Activated CD8-positive, alpha-beta memory T cell treated with anti-CD3 and anti-CD28 coated beads, Interleukin-2, amount 50 U/mL, for 24 hours (primary cell): ENCODE measurements around the gene ZBTB7C.

Experiments used
- DNase-seq: peaks from one replicate; pipeline ENCODE4 v3.0.0-alpha.2; 2020; ENCODE audit errors: extremely low read depth

Gene ZBTB7C

DNA sequence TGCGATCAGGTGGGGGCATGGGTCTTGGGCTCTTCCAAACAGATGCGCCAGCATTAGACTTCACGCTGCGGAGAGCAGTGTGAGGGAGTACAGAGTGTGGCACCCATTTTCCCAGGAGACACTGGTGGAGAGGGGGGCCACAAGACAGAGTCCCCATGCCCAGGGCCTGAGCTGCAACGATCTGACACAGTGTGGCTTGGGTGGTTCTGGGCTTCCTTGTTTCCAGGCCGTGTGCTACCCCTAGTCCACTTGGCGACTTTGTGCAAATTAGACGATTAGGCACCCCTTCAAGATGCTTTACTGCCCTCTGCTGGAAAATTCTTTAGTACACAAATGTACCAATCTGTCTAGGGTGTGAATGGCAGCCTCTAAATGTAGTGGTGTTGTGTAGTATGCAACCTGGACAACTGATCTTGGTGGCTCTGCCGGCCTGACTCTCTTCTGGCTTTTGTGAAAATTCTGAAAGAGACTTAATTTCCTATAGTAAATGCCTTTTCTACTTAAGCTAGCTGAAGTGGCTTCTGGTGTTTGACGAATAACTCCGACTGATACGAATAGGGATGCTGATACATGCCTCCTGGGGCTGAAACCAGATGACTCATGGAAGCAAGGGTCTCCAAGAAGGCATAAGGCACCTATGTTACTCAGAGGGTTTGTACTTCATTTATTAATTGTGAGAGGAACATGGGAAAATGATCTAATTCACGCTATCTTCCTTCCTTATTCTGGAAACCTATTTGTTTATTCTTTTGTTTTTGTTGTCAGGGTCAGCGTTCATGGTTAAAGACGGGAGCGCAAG, 386.5 kb downstream of the ZBTB7C start:
- no peak for DNase-seq

DNA sequence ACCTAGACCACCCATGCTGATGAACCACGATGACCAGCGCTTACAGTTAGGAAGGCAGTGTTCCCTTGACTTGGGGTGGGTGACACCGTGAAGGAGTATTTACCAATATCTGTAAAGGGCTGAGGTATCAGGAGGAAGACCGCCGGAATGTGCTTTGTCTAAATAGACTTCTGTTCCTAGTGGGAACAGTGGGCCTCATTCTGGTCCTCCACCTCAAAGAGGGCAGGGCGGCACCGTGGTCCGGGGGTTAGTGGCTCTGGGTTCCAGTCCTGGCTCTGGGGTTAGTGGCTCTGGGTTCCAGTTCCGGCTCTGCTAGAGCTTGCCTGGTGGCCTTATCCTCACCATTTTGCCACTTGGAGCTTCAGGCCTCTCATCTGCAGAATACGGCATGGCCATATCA, 387.2 kb downstream of the ZBTB7C start:
- DNase-seq = no peak

DNA sequence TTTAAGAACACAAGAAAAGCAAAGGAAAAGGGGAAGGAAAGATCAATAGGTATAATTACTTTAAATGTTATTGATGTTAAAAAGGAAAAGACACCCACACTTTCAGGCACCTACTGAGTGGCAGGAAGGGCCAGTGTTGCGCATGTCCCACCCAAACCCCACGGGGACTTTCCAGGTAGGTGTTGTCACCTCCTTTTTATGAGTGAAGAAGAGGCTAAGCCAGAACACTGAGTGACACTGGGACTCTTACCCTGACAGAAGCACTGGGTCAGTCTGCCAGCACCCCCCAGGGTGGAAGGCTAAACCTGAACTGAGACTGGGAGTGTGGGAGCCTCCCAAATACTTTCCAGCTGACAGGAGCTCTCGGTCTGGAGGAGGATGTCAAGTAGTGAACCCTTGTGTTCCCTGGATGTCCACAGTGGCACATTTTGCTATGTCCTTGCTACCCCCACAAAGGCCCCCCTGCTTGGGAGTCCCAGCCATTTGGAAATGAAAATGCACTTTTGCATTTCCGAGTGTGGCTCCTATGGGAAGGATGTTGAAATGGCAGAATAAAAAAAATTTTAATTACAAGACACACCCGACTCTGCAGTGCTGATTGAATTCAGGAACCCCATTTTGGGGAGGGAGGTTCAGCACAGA, 387.8 kb downstream of the ZBTB7C start:
- no peak for DNase-seq

DNA sequence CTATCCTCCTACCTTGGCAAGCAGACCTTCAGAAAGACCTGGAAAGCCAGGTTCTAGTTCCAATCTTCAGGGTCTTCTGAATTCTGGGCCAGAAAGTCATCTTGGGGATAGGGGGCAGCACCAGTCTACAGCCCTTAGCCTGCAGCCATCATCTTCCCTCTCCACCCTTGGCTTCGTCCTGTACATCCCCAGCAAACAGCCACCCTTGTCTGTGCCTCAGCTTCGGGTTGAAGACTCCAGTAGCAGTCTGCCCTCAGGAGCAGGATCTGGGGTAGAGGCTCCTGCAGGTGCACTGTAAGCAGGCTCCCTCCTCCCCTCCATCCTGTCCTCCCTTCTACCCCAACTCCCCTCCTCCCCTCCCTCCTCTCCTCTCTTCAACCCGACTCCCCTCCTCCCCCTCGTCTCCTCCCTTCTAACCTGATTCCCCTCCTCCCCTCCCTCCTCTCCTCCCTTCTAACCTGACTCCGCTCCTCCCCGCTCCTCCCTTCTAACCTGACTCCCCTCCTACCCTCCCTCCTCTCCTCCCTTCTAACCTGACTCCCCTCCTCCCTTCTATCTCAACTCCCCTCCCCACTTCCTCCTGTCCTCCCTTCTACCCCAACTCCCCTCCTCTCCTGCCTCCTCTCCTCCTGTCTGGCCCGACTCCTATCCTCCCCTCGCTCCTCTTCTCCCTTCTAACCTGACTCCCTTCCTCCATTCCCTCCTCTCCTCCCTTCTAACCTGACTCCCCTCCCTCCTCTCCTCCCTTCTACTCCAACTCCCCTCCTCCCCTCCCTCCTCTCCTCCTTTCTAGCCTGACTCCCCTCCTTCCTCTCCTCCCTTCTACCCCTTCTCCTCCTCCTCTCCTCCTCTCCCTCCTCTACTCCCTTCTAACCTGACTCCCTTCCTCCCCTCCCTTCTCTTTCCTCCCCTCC, 388.6 kb downstream of the ZBTB7C start:
- no peak for DNase-seq

DNA sequence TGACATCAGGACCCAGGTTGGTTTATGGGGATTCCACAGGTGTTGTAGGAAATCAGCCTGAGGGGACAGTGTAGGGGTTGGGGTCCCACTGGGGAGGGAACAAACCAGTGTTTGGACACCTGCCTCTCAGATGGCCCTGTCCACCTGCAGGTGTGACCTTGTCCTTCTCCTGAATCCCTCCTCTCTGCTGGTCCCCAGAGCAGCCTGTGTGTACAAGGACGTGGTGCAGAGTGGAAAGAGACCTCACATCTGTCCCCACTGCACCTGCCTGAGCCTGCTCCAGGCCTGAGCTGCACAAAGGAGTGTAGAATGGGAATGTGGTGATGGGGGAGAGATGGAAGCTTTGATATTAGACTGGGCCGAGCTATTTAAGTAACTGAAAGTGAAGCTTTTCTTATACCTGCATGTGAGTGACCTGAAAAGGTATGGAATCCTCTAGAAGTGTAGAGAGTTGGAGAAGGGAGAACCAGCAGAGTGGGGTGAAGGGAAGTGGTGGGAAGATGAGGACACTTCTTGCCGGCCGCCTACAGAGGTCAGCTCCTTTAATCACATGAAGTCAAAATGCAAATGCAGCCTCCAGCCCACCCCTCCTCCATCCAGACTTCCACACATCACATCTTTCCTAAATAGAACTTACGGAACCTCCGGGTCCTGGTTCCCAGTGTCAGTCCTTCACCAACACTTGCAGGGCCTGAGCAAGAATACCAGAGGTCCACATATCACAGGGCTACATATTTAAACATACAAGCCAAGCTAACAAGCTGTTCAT, 389.4 kb downstream of the ZBTB7C start:
- no peak for DNase-seq

DNA sequence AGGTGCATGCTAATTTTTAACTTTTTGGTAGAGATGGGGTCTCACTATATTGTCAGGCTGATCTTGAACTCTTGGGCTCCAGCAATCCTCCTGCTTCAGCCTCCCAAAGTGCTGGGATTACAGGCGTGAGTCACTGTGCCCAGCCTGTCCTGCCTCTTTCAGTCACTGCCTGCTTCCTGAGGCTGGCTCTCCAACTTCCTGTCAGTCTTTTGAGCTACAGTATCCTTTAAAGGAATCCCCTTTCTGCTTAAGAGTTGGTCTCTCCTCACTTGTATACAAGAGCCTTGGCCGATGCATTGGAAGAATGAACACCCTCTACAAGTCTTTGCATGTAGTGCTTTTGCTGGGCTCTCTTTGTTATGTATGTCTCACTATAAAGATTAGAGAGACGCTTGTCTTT, 390.3 kb downstream of the ZBTB7C start:
- no peak for DNase-seq

DNA sequence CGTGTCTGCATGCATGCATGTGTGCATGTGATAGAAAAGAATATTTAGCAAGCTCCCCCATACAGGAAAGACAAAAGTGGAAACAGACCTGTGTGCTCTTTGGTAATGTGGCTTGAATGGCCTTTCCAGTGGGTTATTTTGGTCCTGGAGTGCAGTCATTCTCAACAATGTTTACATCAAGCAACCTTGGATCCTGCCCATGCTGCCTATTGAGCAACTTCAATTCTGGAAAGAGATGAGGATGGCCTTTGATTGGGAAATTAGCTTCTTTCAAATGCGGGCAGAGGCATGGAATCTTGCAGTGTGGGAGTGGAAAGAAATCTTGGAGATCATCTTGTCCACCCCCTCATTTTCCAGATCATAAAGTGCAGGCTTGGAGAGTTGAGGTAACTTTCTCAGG, 391.5 kb downstream of the ZBTB7C start:
- DNase-seq = no peak

DNA sequence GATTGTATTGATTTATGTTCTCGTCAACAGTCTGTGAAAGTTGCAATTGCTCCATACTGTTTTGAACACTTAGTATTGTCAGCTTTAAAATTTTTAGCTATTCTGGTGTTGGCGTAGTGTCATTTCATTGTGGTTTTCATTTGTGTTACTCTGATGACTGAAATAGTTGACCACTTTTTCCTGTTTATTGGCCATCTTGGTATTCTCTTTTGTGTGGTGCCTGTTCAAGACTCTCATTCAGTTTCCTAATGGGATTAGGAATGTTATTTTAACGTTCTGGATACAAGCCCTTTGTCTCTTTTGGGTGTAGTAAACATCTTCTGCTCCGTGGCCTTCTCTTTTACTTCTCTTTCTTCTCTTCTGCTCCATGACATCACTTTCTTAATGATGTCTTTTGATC, 396.0 kb downstream of the ZBTB7C start:
- DNase-seq = no peak

DNA sequence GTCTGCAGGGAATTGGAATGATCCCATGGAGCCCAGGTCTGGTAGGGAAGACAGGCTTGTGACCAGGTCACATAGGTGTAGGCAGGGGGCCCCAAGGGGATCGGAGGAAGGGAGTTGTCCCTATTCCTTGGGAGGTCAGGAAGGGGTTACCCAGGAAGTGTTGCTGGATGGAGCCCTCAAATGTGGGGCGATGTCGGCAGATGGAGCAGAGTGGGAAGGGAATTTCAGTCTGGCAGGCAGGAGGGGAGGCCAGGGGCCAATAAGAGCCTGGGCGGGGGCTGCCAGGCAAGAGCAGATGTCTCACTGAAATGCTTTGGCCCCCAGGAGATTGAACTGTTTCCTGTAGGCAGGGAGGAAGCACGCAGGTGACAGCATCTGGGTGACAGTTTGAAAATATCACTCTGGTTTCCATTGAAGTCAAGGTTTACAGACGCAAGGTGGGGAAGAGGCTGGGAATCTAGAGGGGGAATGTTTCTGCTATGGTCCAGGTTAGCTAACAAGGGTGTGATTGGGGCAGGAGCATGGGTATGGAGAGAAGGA, 397.2 kb downstream of the ZBTB7C start:
- no peak for DNase-seq

DNA sequence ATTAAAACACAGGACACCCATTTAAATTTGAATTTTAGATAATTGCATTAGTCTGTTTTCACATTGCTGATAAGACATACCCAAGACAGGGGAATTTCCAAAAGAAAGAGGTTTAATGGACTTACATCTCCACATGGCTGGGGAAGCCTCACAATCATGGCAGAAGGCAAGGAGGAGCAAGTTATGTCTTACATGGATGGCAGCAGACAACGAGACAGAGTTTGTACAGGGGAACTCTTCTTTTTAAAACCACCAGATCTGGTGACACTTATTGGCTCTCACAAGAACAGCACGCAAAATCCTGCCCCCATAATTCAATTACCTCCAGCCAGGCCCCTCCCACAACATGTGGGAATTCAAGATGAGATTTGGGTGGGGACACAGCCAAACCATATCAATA, 398.9 kb downstream of the ZBTB7C start:
- no peak for DNase-seq

DNA sequence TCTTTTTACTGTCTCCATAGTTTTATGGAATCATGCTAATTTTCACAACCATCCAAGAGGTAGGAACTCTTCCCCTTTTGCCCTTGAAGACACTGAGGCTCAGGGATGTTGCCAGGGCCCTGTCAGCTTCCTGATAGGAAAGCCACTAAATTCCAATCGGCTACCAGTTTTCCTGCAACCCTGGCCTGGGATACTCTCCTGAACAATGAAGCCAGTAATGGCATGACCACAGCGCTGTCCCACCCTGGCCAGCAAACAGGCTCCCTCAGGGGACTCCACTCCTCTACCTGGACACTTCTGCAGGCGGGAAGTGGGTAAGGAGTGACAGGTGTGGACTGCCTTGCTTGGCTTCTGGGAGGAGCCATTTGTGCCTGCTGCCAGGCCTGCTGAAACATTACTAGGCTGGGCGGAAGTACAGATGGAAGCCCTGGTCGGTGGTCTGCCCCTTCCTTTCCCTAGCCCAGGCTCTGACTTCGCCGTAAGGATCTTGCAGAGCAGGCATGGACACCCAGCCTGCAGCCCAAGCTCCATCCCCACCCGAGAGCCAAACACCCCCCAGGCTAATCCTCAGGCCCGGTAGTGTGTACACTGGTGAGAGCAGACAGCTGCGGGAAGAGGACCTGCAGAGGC, 400.0 kb downstream of the ZBTB7C start:
- no peak for DNase-seq

DNA sequence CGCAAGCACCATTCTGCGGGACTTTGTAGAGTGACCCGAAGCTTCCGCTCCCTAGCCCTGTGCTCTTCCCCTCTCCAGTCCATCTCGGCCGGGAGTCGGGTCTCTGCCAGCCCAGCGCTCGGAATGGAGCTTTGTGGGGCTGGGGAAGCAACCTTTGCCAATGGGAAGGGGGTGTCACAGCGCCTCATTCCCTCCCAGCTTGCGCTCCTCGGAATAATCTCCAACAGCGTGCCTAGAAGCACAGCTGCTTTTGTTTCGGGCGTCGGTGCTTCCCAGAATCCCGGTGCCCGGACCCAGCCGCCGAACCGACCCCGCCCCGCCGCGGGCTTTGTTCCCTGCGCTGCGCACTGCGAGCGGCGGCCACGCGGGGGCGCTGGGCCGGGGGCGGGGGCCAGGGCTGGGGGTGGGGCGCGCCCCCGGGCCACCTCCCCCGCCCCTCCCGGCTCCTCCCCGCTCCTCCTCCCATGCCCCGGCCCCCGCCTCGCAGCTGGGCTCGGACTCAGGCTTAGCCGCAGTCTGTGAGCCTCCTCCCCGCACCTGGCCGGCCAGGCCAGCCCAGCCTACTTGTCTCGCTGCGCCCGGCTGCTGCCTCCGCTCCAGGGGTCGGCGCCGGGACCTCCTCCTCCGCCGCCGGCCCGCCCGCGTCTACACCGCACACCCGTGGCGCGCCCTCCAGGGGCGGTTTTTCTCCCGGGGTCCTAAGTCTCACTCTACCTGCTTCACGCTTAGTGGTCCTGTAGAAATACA, 401.1 kb downstream of the ZBTB7C start:
- DNase-seq = no peak

DNA sequence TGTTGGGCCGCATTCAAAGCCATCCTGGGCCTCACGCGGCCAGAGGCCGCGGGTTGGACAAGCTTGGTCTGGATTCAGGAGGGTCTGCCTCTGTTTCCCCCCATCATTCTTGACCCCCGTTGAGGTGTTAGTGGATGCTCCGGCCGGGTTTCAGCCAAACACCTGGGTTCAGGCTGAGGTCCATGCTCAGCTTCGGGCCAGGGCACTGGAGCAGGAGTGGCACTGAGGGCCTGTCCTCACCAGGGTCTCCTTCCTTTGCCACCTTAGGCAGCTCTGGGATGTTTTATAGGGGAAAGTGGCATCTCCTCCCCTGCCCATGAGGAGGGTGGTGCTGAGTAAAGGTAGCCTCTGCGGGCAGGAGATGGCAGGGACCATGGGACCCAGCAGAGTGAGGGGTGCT, 401.8 kb downstream of the ZBTB7C start:
- no peak for DNase-seq

DNA sequence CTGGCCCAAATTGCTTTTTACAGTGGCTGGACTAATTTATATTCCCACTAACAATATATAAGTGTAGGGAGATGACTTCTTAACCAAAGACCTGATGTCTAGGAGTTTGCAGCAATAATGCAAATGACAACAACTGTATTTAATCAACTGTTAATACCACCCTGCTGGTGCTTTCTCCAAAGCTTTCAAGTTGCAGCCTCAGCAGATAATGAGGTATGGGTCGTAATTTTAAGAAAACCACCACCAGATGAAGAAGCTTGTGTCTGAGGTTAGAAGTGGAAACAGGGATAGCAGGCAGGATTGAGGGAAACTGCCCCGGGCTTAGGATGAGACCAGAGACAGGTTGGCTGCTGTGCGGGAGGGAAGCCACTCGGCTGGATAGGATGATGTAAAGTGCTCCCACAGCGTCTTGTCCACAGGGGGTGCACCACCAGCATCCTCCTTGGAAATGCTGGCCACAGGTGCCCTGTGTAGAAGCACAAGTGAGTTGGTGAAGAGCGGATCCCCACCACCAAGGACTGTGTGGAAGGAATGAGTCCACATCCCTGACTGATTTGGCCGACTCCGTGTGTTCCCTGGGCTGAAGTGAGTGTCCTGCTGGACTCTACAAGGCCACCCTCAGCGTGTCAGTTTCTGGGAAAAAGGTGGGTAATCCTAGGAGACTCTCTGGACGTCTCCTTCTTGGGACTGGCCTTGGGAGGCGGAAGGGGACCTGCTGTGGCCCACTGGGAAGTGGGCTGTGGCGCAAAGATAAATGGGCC, 402.6 kb downstream of the ZBTB7C start:
- DNase-seq = no peak

DNA sequence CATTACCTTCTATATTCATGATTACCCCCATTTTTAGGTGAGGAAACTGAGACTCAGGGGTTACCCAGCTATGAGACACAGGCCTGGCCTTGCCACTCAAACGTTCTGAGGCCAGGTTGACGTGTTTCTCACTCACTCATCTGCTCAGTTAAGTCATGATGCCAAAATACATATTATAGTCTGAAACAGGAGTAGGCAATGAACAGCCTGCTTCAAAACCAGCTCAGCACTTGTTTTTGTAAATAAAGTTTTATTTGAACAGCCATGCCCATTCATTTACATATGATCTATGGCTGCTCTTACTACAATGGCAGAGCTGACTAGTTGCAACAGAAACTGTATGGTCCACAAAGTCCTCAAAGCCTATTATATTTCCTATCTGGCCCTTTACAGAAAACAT, 404.6 kb downstream of the ZBTB7C start:
- DNase-seq = no peak

DNA sequence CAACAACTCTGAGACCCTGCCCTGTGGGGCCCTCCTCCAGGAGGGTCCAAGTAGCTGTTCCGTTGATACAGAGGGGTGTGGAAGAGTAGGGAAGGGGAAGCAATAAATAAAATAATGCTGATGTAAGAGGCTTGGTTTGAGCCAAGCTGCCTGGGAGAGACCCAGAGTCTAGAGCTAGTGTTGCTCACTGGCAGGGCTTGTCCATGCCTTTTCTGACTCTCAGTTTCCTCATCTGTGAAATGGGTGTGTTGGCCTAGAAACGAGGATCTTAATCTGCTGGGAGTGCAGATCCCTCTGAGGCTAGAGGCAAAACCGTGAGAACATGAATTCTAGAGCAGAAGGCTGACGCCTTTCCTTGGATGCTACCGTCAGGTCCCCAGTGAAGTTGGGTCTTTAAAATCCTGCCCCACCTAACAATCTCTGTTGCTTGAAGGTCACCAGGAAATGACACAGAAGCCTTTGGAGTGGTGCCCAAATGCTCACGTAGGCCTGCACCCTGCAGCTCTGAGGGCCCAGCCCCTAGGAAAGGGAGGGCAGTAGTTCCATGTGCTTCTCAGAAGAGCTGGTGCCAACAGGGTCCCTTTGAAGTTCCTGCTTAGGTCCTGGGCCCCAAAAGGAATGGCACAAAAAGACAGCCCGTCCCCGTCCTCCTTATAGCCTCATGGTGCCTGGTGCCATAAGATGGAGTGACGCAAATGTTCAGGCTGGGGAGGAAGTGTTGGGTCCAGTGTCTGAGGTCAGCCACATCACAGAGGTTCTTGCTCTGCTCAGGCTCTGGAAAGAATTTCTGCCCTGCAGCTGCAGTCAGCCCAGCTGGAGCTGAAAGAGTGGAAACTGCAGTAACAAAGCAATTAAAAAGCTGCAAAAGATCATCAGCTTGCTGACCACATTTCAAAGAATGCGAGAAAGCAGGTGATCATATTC, 405.5 kb downstream of the ZBTB7C start:
- no peak for DNase-seq

DNA sequence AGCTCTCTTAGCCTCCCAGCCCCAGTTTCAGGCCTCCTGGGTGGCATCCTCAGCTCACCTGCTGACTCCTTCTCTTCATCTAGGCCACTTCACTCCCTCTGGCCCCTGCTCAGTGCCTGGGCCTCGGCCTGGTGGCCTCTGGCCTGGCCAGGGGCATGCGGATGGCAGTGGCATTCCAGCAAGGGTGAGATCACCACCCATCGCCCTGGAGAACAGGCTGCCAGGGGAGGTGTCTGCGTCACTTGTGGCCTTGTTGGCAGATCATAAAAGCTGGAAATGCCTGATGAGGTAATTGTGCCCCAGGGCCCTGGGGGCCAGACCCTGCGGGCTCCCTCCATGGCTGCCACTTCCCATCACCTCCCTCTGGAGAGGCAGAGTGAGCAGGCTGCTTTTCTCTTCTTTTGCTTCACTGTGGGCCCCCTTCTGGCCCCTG, 406.2 kb downstream of the ZBTB7C start:
- DNase-seq = no peak

DNA sequence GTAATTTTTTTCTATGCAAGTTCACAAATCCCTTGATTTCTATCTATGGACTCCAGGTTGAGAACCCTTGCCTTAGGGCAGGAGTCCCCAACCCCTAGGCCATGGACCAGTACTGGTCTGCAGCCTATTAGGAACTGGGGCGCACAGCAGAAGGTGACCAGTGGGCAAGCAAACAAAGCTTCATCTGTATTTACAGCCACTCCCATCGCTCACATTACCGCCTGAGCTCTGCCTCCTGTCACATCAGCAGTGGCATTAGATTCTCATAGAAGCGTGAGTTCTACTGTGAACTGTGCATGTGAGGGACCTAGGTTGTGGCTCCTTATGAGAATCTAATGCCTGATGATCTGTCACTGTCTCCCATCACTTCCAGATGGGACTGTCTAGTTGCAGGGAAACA, 408.5 kb downstream of the ZBTB7C start:
- DNase-seq = no peak
